SK-N-SH (cell line): ENCODE data around the gene PIAS4. TPM values are rescaled to one million over a fixed set of nuclear protein-coding genes. Genes with fewer than 3 reads are reported as not detected.
A peak's percentile ranks its signal among the peaks of the same experiment; 100 is the strongest.

Source experiments
- CTCF ChIA-PET: fragments of 300-600, 350-600 bp; formaldehyde crosslinking; extraction: SDS; loops from one replicate; lab custom pipeline; 2021; lab: Yijun Ruan, JAX
- POLR2A ChIA-PET: fragments of 350-600 bp; sonication (Branson Sonifier 250); formaldehyde crosslinking; extraction: SDS; loops from one replicate; lab custom pipeline; 2020; ENCODE audit warnings: antibody characterized with exemption, inconsistent platforms; lab: Yijun Ruan, JAX
- DNase-seq: peaks from one replicate; pipeline ENCODE4 v3.0.0; 2012
- H2AFZ ChIP-seq: fragments of 200-600 bp; sonication (generic); 2 replicates; pipeline ENCODE4 v1.8.1; 2016; ENCODE audit warnings: antibody characterized with exemption, mild to moderate bottlenecking, low read depth
- H3F3A ChIP-seq: fragments of 200-600 bp; sonication (generic); replicated peaks from 2 replicates; pipeline ENCODE3; 2016; ENCODE audit warnings: antibody characterized with exemption, mild to moderate bottlenecking; ENCODE audit not compliant: insufficient read depth
- H3K27ac ChIP-seq, 2 experiments: fragments of 200-500 bp in 1 of 2; fragments of 200-600 bp in 1 of 2; sonication (Bioruptor generic) in 1 of 2; sonication (generic), shearing (Covaris generic) in 1 of 2; 2 replicates each; pipeline versions ENCODE4 v1.5.1 to v1.6.1; 2014 to 2016; ENCODE audit warnings: low read depth in 2 of 2, inconsistent platforms in 1 of 2, low read length in 1 of 2, mild to moderate bottlenecking in 1 of 2, mixed read lengths in 1 of 2
- H3K27me3 ChIP-seq: fragments of 200-600 bp; sonication (generic), shearing (Covaris generic); 2 replicates; pipeline ENCODE4 v1.6.1; 2016; ENCODE audit warnings: mixed run types; ENCODE audit not compliant: insufficient read depth
- H3K36me3 ChIP-seq, 2 experiments: fragments of 200-500 bp in 1 of 2; fragments of 200-600 bp in 1 of 2; sonication (Bioruptor generic) in 1 of 2; sonication (generic) in 1 of 2; replicated peaks in 1 of 2; 2 replicates each; pipeline versions ENCODE3 to v1.5.1; 2014 to 2016; ENCODE audit warnings: low read length in 1 of 2, mild to moderate bottlenecking in 1 of 2; ENCODE audit not compliant: insufficient read depth in 2 of 2, control insufficient read depth in 1 of 2
- H3K4me1 ChIP-seq, 2 experiments: fragments of 200-500 bp in 1 of 2; fragments of 200-600 bp in 1 of 2; sonication (Bioruptor generic) in 1 of 2; sonication (generic), shearing (Covaris generic) in 1 of 2; 2 replicates each; pipeline versions ENCODE4 v1.5.1 to v1.6.1; 2014 to 2016; ENCODE audit warnings: low read depth in 1 of 2, low read length in 1 of 2, mixed run types in 1 of 2; ENCODE audit not compliant: insufficient read depth in 2 of 2, control insufficient read depth in 1 of 2
- H3K4me2 ChIP-seq: fragments of 200-600 bp; sonication (generic), shearing (Covaris generic); 2 replicates; pipeline ENCODE4 v1.6.1; 2017; ENCODE audit warnings: mixed run types
- H3K4me3 ChIP-seq, 2 experiments: fragments of 200-500 bp in 1 of 2; fragments of 200-600 bp in 1 of 2; sonication (Bioruptor generic) in 1 of 2; sonication (generic), shearing (Covaris generic) in 1 of 2; 2 replicates each; pipeline versions ENCODE4 v1.5.1 to v1.8.1; 2014 to 2016; ENCODE audit warnings: low read depth in 2 of 2, inconsistent platforms in 1 of 2, low read length in 1 of 2, mild to moderate bottlenecking in 1 of 2, mixed read lengths in 1 of 2, moderate library complexity in 1 of 2
- H3K79me2 ChIP-seq: fragments of 200-600 bp; sonication (generic); 2 replicates; pipeline ENCODE4 v1.8.1; 2017; ENCODE audit warnings: mild to moderate bottlenecking; ENCODE audit not compliant: insufficient read depth
- H3K9ac ChIP-seq: fragments of 200-600 bp; sonication (generic); 2 replicates; pipeline ENCODE4 v1.6.1; 2017; ENCODE audit warnings: mixed run types
- H3K9me2 ChIP-seq: fragments of 200-600 bp; sonication (generic); 2 replicates; pipeline ENCODE4 v1.6.1; 2017; ENCODE audit warnings: mixed run types
- H3K9me3 ChIP-seq: fragments of 200-600 bp; sonication (generic); 2 replicates; pipeline ENCODE4 v1.6.1; 2017; ENCODE audit warnings: mixed run types, mild to moderate bottlenecking, moderate library complexity
- H4K20me1 ChIP-seq: fragments of 200-600 bp; sonication (generic); 2 replicates; pipeline ENCODE4 v1.6.1; 2017; ENCODE audit warnings: mild to moderate bottlenecking, mixed run types; ENCODE audit not compliant: insufficient read depth
- CHD2 ChIP-seq: fragments of 150-350 bp; IDR thresholded peaks from 2 replicates; pipeline ENCODE4 v1.6.1; 2018; ENCODE audit warnings: low read length; ENCODE audit not compliant: partially characterized antibody
- EZH2phosphoT487 ChIP-seq: fragments of 200-600 bp; sonication (generic); IDR thresholded peaks from 2 replicates; pipeline ENCODE4 v1.6.1; 2017; ENCODE audit warnings: low read depth, mixed run types, mild to moderate bottlenecking, antibody characterized with exemption, moderate library complexity, borderline replicate concordance
- FOSL2 ChIP-seq: IDR thresholded peaks from 2 replicates; pipeline ENCODE4 v1.4.0; 2012; ENCODE audit warnings: low read depth, mild to moderate bottlenecking, moderate library complexity, borderline replicate concordance
- FOXM1 ChIP-seq: IDR thresholded peaks from 2 replicates; pipeline ENCODE4 v1.4.0; 2012; ENCODE audit warnings: low read depth, mild to moderate bottlenecking
- GABPA ChIP-seq: IDR thresholded peaks from 2 replicates; pipeline ENCODE4 v1.4.0; 2012; ENCODE audit warnings: low read depth, mild to moderate bottlenecking
- JUND ChIP-seq: IDR thresholded peaks from 2 replicates; pipeline ENCODE4 v1.4.0; 2012
- MEF2A ChIP-seq: IDR thresholded peaks from 2 replicates; pipeline ENCODE4 v1.4.0; 2012; ENCODE audit warnings: low read depth, borderline replicate concordance
- MXI1 ChIP-seq: IDR thresholded peaks from 2 replicates; pipeline ENCODE4 v1.6.1; 2012; ENCODE audit warnings: mild to moderate bottlenecking, low read depth, low read length, improper control_type of control experiment
- NFIC ChIP-seq: IDR thresholded peaks from 2 replicates; pipeline ENCODE4 v1.4.0; 2012; ENCODE audit warnings: borderline replicate concordance
- NRF1 ChIP-seq: IDR thresholded peaks from 2 replicates; pipeline ENCODE4 v1.6.1; 2012; ENCODE audit warnings: low read depth, mild to moderate bottlenecking, low read length
- POLR2AphosphoS5 ChIP-seq: IDR thresholded peaks from 2 replicates; pipeline ENCODE4 v1.6.1; 2012; ENCODE audit warnings: low read depth, low read length
- RAD21 ChIP-seq: IDR thresholded peaks from 2 replicates; pipeline ENCODE4 v1.6.1; 2012; ENCODE audit warnings: mild to moderate bottlenecking, low read length
- RFX5 ChIP-seq: IDR thresholded peaks from 2 replicates; pipeline ENCODE4 v1.6.1; 2012; ENCODE audit warnings: mild to moderate bottlenecking, improper control_type of control experiment, low read length
- SIN3A ChIP-seq: IDR thresholded peaks from 2 replicates; pipeline ENCODE4 v1.6.1; 2012; ENCODE audit warnings: low read depth, mild to moderate bottlenecking, low read length, moderate library complexity, borderline replicate concordance
- SMC3 ChIP-seq: IDR thresholded peaks from 2 replicates; pipeline ENCODE4 v1.6.1; 2012; ENCODE audit warnings: low read depth, low read length, improper control_type of control experiment
- YY1 ChIP-seq: IDR thresholded peaks from 2 replicates; pipeline ENCODE4 v1.4.0; 2012; ENCODE audit warnings: low read depth, mild to moderate bottlenecking
- WGBS: methylation state at CpG from one replicate; pipeline ENCODE4 v1.1.6; 2017; ENCODE audit warnings: low lambda C conversion rate; 5-methylcytosine and 5-hydroxymethylcytosine counted together
- polyA plus RNA-seq, 3 experiments: library from polyadenylated mRNA; depleted of rRNA; stranded (reverse); fragments of >200 nt; gene quantifications; 2 replicates each; pipeline ENCODE4 v1.2.3, GENCODE V29; 2012
- TF ChIP-seq, protein P1 (sequence below): IDR thresholded peaks from 2 replicates; pipeline ENCODE4 v1.4.0; 2012; ENCODE audit warnings: low read depth
- TF ChIP-seq, protein P2 (sequence below): IDR thresholded peaks from 2 replicates; pipeline ENCODE4 v1.4.0; 2012; ENCODE audit warnings: low read depth, borderline replicate concordance
- TF ChIP-seq, protein P3 (sequence below): fragments of 150-350 bp; IDR thresholded peaks from 2 replicates; pipeline ENCODE4 v1.6.1; 2016; ENCODE audit warnings: mild to moderate bottlenecking, low read depth, low read length

The PIAS4 gene
- polyA plus RNA-seq, 1 of the 3 experiments (the other 2 are of a cell fraction), result 14.1 TPM

DNA sequence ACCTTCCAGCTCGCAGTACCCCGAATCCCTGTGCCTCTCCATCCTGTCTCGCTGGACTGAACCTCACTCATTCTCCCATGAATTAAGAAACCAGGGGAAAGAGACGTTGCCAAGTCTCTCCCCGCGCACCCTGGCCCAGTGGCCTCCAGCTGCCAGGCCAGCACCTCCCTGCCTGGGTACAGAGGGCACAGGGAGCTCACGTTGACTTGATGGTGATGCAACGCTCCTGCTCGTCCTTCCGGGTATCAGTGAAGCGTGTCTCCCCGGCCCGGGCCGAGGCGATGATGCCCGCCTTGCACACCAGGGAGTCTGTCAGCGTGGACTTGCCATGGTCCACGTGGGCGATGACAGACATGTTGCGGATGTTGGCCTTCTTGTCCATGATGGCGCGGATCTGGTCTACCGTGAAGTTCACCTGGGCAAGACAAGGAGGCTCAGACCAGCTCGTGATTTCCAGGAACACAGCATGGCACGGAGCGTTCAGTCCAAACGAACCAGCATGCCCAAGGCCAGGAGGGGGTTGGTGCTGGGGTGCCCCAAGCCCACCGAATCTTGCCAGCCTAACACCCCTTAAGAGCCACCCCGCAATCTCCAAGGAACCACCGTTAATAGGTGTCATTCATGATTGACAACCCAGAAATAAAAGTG lies 23.5 kb upstream of the PIAS4 start:
- 11% methylated on average over 21 of the region's 30 CpGs for WGBS
- TF ChIP-seq, protein P1, sequence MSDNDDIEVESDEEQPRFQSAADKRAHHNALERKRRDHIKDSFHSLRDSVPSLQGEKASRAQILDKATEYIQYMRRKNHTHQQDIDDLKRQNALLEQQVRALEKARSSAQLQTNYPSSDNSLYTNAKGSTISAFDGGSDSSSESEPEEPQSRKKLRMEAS, result peak; percentile 91
- TF ChIP-seq EZH2phosphoT487, result no peak
- TF ChIP-seq, protein P2, sequence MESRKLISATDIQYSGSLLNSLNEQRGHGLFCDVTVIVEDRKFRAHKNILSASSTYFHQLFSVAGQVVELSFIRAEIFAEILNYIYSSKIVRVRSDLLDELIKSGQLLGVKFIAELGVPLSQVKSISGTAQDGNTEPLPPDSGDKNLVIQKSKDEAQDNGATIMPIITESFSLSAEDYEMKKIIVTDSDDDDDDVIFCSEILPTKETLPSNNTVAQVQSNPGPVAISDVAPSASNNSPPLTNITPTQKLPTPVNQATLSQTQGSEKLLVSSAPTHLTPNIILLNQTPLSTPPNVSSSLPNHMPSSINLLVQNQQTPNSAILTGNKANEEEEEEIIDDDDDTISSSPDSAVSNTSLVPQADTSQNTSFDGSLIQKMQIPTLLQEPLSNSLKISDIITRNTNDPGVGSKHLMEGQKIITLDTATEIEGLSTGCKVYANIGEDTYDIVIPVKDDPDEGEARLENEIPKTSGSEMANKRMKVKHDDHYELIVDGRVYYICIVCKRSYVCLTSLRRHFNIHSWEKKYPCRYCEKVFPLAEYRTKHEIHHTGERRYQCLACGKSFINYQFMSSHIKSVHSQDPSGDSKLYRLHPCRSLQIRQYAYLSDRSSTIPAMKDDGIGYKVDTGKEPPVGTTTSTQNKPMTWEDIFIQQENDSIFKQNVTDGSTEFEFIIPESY, result no peak
- TF ChIP-seq SMC3, result no peak
- TF ChIP-seq RFX5, result no peak
- TF ChIP-seq YY1, result no peak
- no peak for TF ChIP-seq POLR2AphosphoS5
- peak; percentile 96 for TF ChIP-seq MXI1
- TF ChIP-seq CHD2, result no peak
- peak; percentile 91 for TF ChIP-seq SIN3A
- TF ChIP-seq GABPA, result no peak
- TF ChIP-seq FOXM1, result no peak
- peak; percentile 32 for DNase-seq
- Histone ChIP-seq H3K4me3 (peak overlapping the region; percentile 91 to 99), H3K9me3 (no peaks in the 10 kb centered on the region), H2AFZ (no peak overlapping the region), H3K9ac (peak overlapping the region; percentile 91), H3K36me3 (peaks cover 53 to 56% of the 10 kb centered on the region in 2 experiments), H3K9me2 (no peaks in the 10 kb centered on the region), H3K4me1 (peaks cover 15 to 37% of the 10 kb centered on the region in 2 experiments), H3K4me2 (peak overlapping the region; percentile 89), H3F3A (peaks cover 48% of the 10 kb centered on the region), H3K79me2 (peaks cover 62% of the 10 kb centered on the region), H3K27me3 (no peaks in the 10 kb centered on the region), H4K20me1 (peaks cover 61% of the 10 kb centered on the region), H3K27ac (peak overlapping the region; percentile 35 to 91; a peak in 3 of 4 replicates)
- ChIA-PET POLR2A (interaction anchor here (2.4 to 6.8 kb wide), 2 partner anchors 8 to 12 kb away, joined by 17 to 60 read pairs; partner anchors contain the start of gene DAPK3), CTCF (interaction anchor here (1.3 to 1.6 kb wide), 2 partner anchors 9 to 15 kb away, joined by 3 to 5 read pairs; no protein-coding TSS in a partner anchor)

DNA sequence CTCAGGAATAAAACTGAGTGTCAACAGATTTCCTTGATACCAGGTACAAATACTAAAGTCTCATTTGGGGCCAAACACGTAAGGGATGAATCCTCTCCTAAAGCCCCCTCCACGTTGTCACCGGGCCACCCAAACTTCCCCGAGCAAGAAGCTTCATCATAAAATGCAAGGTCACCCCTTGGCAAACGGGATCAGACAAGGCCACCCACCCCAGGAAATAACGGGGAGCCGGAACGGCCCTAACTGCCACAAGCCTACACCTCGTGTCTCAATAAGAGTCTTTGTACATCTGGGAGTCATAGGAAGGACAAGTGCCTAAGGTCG lies 23.0 kb upstream of the PIAS4 start:
- Histone ChIP-seq H3K4me2 (peak overlapping the region; percentile 89), H3K9ac (peak overlapping the region; percentile 91), H3K27ac (peak overlapping the region; percentile 90 to 91), H3K4me1 (peaks cover 15 to 37% of the 10 kb centered on the region in 2 experiments), H4K20me1 (peaks cover 56% of the 10 kb centered on the region), H3F3A (peaks cover 48% of the 10 kb centered on the region), H3K9me2 (no peaks in the 10 kb centered on the region), H2AFZ (no peak overlapping the region), H3K9me3 (no peaks in the 10 kb centered on the region)
- DNase-seq, result no peak
- 1% methylated on average over 10 of the region's 10 CpGs for WGBS
- ChIA-PET POLR2A (interaction anchor here (1.2 to 6.8 kb wide), 7 partner anchors 9 to 117 kb away, joined by 3 to 60 read pairs (median 7); partner anchors contain the start of genes ATCAY, DAPK3, PIAS4 and ZBTB7A), CTCF (interaction anchor here (1.3 to 1.6 kb wide), 2 partner anchors 9 to 15 kb away, joined by 3 to 5 read pairs; no protein-coding TSS in a partner anchor)
- TF ChIP-seq NRF1 (no peak), FOXM1 (no peak), RFX5 (no peak), JUND (no peak), FOSL2 (no peak), CHD2 (no peak), POLR2AphosphoS5 (no peak), YY1 (no peak), MEF2A (no peak), RAD21 (no peak), NFIC (no peak), SMC3 (no peak), SIN3A (no peak), EZH2phosphoT487 (no peak)
- TF ChIP-seq, protein P3, sequence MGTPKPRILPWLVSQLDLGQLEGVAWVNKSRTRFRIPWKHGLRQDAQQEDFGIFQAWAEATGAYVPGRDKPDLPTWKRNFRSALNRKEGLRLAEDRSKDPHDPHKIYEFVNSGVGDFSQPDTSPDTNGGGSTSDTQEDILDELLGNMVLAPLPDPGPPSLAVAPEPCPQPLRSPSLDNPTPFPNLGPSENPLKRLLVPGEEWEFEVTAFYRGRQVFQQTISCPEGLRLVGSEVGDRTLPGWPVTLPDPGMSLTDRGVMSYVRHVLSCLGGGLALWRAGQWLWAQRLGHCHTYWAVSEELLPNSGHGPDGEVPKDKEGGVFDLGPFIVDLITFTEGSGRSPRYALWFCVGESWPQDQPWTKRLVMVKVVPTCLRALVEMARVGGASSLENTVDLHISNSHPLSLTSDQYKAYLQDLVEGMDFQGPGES, result no peak
- TF ChIP-seq, all 33 proteins: peak for 0
- peak overlapping the region; percentile 91 to 99 for H3K4me3 ChIP-seq
- H3K36me3 ChIP-seq, result peaks cover 49 to 51% of the 10 kb centered on the region in 2 experiments
- H3K79me2 ChIP-seq, result peaks cover 57% of the 10 kb centered on the region
- H3K27me3 ChIP-seq, result no peaks in the 10 kb centered on the region
